DOHH2 (cell line): Measurements from ENCODE around the gene EPHA3.

ENCODE experiments used
- H3F3A ChIP-seq: fragments of 200-600 bp; sonication (generic), shearing (Covaris generic); 2 replicates; pipeline ENCODE4 v1.6.0; 2016; ENCODE audit warnings: antibody characterized with exemption, mild to moderate bottlenecking; ENCODE audit not compliant: control insufficient read depth, insufficient read depth
- H3K27ac ChIP-seq: fragments of 200-600 bp; sonication (generic); 2 replicates; pipeline ENCODE4 v1.5.1; 2014; ENCODE audit warnings: low read depth, mild to moderate bottlenecking, low read length, moderate library complexity
- H3K27me3 ChIP-seq: fragments of 200-600 bp; sonication (generic); 2 replicates; pipeline ENCODE4 v1.6.1; 2014; ENCODE audit warnings: mild to moderate bottlenecking, low read length, mixed read lengths; ENCODE audit not compliant: control insufficient read depth
- H3K36me3 ChIP-seq: fragments of 200-600 bp; sonication (generic); 2 replicates; pipeline ENCODE4 v1.6.1; 2014; ENCODE audit warnings: mild to moderate bottlenecking, low read length, moderate library complexity, mixed read lengths; ENCODE audit not compliant: control insufficient read depth
- H3K4me1 ChIP-seq: fragments of 200-600 bp; sonication (generic); 2 replicates; pipeline ENCODE4 v1.6.1; 2014; ENCODE audit warnings: mild to moderate bottlenecking, low read length, mixed read lengths; ENCODE audit not compliant: control insufficient read depth
- H3K4me2 ChIP-seq: fragments of 200-600 bp; sonication (generic); 2 replicates; pipeline ENCODE4 v1.6.0; 2014; ENCODE audit warnings: mild to moderate bottlenecking, low read length, moderate library complexity
- H3K4me3 ChIP-seq: fragments of 200-600 bp; sonication (generic); 2 replicates; pipeline ENCODE4 v1.5.1; 2014; ENCODE audit warnings: mild to moderate bottlenecking, low read length, mixed read lengths
- H3K79me2 ChIP-seq: fragments of 200-600 bp; sonication (generic); 2 replicates; pipeline ENCODE4 v1.6.1; 2014; ENCODE audit warnings: mild to moderate bottlenecking, low read length, mixed read lengths; ENCODE audit not compliant: control insufficient read depth
- H3K9me2 ChIP-seq: fragments of 200-600 bp; sonication (generic); replicated peaks from 2 replicates; pipeline ENCODE4 v1.6.1; 2014; ENCODE audit warnings: mild to moderate bottlenecking, low read length, mixed read lengths; ENCODE audit not compliant: control insufficient read depth
- H3K9me3 ChIP-seq: fragments of 200-600 bp; sonication (generic); 2 replicates; pipeline ENCODE4 v1.6.1; 2014; ENCODE audit warnings: antibody characterized with exemption, low read length, mixed read lengths; ENCODE audit not compliant: control insufficient read depth, insufficient read depth
- H4K20me1 ChIP-seq: fragments of 200-600 bp; sonication (generic); 2 replicates; pipeline ENCODE4 v1.6.0; 2014; ENCODE audit warnings: low read depth, mild to moderate bottlenecking, antibody characterized with exemption, low read length, moderate library complexity; ENCODE audit not compliant: control insufficient read depth, insufficient read depth
- EZH2phosphoT487 ChIP-seq: fragments of 200-600 bp; sonication (generic); IDR thresholded peaks from 2 replicates; pipeline ENCODE4 v1.6.1; 2017; ENCODE audit warnings: borderline replicate concordance, mild to moderate bottlenecking, antibody characterized with exemption, low read length, moderate library complexity, mixed read lengths
- TF ChIP-seq, protein P1 (sequence below): fragments of 200-600 bp; sonication (generic); IDR thresholded peaks from one replicate; pipeline ENCODE4 v1.5.1; 2014; ENCODE audit warnings: antibody characterized with exemption, mild to moderate bottlenecking, low read depth, low read length; ENCODE audit not compliant: poor library complexity, severe bottlenecking

The EPHA3 gene

DNA sequence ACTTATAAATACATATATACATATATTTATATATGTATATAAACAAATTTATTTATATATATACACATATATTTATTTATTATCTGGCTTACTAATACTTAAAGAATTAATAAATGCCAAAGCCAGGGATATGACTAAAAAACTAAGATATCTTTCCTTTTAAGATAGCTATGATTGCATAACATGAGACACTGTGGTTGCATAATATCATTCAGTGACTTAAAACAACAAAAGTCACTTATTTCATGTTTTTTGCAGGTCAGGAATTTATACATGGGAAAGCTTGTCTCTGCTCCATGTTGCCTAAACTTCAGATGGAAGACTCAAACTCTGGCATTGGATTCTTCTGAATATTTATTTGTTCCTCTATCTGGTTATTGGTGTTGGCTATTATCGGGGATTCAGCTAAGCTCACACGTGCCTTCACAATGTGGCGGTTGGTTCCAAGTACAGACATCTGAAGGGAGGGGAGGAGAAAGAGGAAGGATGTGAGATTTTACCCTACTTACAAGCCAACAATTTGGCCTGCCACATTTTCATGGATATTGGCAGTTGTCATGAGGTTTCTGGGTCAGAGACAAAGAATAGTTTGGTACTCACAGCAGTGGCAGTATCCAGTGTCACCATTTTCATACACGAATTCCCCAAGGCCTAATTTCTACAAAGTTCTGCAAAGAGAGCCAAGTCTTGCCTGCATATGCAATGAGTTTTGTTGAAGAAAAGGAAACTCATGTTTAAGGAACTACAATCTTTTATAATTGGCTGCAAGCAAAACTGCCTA is 381.6 kb downstream of the EPHA3 start:
- Histone ChIP-seq H3K36me3 (no peaks in the 10 kb centered on the region), H3K79me2 (no peaks in the 10 kb centered on the region), H4K20me1 (no peaks in the 10 kb centered on the region), H3K27ac (no peak overlapping the region), H3K27me3 (no peaks in the 10 kb centered on the region), H3K9me3 (no peaks in the 10 kb centered on the region), H3F3A (no peaks in the 10 kb centered on the region), H3K9me2 (no peaks in the 10 kb centered on the region), H3K4me2 (no peak overlapping the region), H3K4me3 (no peak overlapping the region), H3K4me1 (no peaks in the 10 kb centered on the region)
- no peak for TF ChIP-seq EZH2phosphoT487
- TF ChIP-seq, protein P1, sequence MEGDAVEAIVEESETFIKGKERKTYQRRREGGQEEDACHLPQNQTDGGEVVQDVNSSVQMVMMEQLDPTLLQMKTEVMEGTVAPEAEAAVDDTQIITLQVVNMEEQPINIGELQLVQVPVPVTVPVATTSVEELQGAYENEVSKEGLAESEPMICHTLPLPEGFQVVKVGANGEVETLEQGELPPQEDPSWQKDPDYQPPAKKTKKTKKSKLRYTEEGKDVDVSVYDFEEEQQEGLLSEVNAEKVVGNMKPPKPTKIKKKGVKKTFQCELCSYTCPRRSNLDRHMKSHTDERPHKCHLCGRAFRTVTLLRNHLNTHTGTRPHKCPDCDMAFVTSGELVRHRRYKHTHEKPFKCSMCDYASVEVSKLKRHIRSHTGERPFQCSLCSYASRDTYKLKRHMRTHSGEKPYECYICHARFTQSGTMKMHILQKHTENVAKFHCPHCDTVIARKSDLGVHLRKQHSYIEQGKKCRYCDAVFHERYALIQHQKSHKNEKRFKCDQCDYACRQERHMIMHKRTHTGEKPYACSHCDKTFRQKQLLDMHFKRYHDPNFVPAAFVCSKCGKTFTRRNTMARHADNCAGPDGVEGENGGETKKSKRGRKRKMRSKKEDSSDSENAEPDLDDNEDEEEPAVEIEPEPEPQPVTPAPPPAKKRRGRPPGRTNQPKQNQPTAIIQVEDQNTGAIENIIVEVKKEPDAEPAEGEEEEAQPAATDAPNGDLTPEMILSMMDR: no peak

- Histone ChIP-seq H3K4me2 (no peak overlapping the region), H3K4me3 (no peak overlapping the region), H3K9me2 (no peaks in the 10 kb centered on the region), H3K36me3 (no peaks in the 10 kb centered on the region), H3K79me2 (no peaks in the 10 kb centered on the region), H3K9me3 (no peaks in the 10 kb centered on the region), H3F3A (no peaks in the 10 kb centered on the region), H3K27ac (no peak overlapping the region), H4K20me1 (no peaks in the 10 kb centered on the region), H3K4me1 (no peaks in the 10 kb centered on the region), H3K27me3 (no peaks in the 10 kb centered on the region)
- TF ChIP-seq, protein P1: no peak
- TF ChIP-seq EZH2phosphoT487: no peak
Observed at GRCh38 chr3:89490129-89490528, 382.7 kb downstream of the EPHA3 start.

GRCh38 chr3:89494734-89495133 is 387.3 kb downstream of the EPHA3 start:
- H4K20me1 ChIP-seq: no peaks in the 10 kb centered on the region
- no peaks in the 10 kb centered on the region for H3K4me1 ChIP-seq
- no peaks in the 10 kb centered on the region for H3K79me2 ChIP-seq
- no peaks in the 10 kb centered on the region for H3K9me2 ChIP-seq
- H3F3A ChIP-seq: no peaks in the 10 kb centered on the region
- H3K4me3 ChIP-seq: no peak overlapping the region
- H3K9me3 ChIP-seq: no peaks in the 10 kb centered on the region
- TF ChIP-seq, protein P1: no peak
- TF ChIP-seq EZH2phosphoT487: no peak
- H3K27ac ChIP-seq: no peak overlapping the region
- H3K27me3 ChIP-seq: no peaks in the 10 kb centered on the region
- no peak overlapping the region for H3K4me2 ChIP-seq
- no peaks in the 10 kb centered on the region for H3K36me3 ChIP-seq
